Measurements from ENCODE around the gene COL6A2. TPM values are rescaled to one million over a fixed set of nuclear protein-coding genes. Genes with fewer than 3 reads are reported as not detected.
"Not testable (repeated sequence)": the region's sequence is repeated elsewhere in the genome, so short reads cannot be mapped to it uniquely, and the experiment has no call there.

The COL6A2 gene
- total RNA-seq, 2 donors from 2014 or later: 3.3 to 10.1 TPM

- H3K27ac Mint-ChIP-seq: no peak overlapping the region
- peaks cover 32% of the 10 kb centered on the region for H3K27me3 Mint-ChIP-seq
- H3K36me3 Mint-ChIP-seq (ENCODE audit: low read depth): no peaks in the 10 kb centered on the region
- ATAC-seq (replicated peaks): no peak
- peaks cover 4% of the 10 kb centered on the region for H3K4me1 Mint-ChIP-seq
- no peak overlapping the region for H3K4me3 Mint-ChIP-seq
- peaks cover 13% of the 10 kb centered on the region for H3K9me3 Mint-ChIP-seq
Measured at GRCh38 chr21:46104104-46104503, 6.2 kb downstream of the COL6A2 start.

- not testable (repeated sequence) for H3K4me1 Mint-ChIP-seq; H3K27ac Mint-ChIP-seq; ATAC-seq (replicated peaks); H3K36me3 Mint-ChIP-seq (ENCODE audit: low read depth); H3K4me3 Mint-ChIP-seq
- Mint-ChIP-seq H3K27me3 (peaks cover 19% of the 10 kb centered on the region), H3K9me3 (peaks cover 11% of the 10 kb centered on the region)
Measured at GRCh38 chr21:46107376-46107775, 9.5 kb downstream of the COL6A2 start.

DNA sequence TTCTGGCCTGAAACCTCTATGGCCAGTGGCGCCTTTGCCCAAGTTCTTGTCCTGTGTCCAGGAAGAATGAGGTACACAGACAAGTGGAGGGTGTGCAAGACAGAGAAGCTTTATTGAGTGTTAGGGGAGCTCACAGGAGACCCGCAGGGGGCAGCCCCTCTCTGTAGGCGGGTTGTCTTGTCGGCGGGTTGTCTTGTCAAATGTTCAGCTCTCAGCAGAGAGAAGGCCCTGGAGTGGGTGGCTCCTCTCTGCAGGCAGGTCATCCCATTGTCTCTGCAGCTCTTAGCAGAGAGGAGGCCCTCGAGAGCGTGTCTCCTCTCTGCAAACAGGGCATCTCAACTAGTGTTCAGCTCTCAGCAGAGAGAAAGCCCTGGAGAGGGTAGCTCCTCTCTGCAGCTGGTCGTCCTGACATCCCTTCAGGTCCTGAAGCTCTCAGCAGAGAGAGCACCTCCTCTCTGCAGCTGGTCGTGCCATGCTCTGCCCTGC lies 11.0 kb downstream of the COL6A2 start:
- ATAC-seq (replicated peaks): no peak
- H3K36me3 Mint-ChIP-seq (ENCODE audit: low read depth): no peaks in the 10 kb centered on the region
- no peaks in the 10 kb centered on the region for H3K4me1 Mint-ChIP-seq
- H3K27ac Mint-ChIP-seq: no peak overlapping the region
- peaks cover 6% of the 10 kb centered on the region for H3K9me3 Mint-ChIP-seq
- peaks cover 7% of the 10 kb centered on the region for H3K27me3 Mint-ChIP-seq
- no peak overlapping the region for H3K4me3 Mint-ChIP-seq

GRCh38 chr21:46109313-46110221 lies 11.7 kb downstream of the COL6A2 start:
- Mint-ChIP-seq H3K36me3 (ENCODE audit: low read depth) (no peaks in the 10 kb centered on the region), H3K4me3 (no peak overlapping the region), H3K27me3 (peaks cover under 1% of the 10 kb centered on the region), H3K27ac (no peak overlapping the region), H3K4me1 (no peaks in the 10 kb centered on the region), H3K9me3 (peaks cover 6% of the 10 kb centered on the region)
- ATAC-seq (replicated peaks): no peak

DNA sequence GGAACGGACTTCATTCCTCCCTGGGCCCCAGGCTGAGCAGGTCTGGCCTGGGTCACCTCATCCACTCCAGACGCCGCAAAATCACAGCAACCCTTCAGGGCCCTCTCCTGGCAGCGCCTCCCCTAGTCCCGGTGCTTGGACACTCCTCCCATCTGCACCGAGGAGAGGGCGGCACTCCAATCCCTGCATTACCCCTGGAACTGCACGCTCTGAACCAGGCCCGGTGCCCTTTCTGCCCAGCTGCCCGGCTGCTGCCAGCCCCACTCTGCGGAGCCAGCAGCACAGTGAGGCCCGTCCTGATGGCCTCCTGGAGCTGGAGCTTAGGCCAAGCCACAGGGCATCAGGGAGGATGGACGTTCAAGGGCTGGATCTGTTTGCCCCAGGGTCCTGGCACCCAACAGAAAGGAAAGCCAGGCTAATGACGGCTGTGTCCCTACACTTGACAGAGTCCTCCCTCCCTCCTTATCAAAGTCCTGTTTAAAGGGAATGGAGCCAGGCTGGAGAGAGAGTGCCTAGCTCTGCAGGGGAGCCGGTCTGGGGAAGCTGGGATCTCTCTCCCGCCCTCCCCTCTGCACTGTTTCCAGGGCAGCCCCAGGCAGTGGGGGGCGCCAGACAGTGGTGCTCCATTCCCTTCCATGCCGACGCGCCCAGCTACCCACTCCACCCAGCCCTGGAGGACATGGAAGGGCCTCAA lies 12.7 kb downstream of the COL6A2 start:
- no peak for ATAC-seq (replicated peaks)
- H3K36me3 Mint-ChIP-seq (ENCODE audit: low read depth): no peaks in the 10 kb centered on the region
- no peaks in the 10 kb centered on the region for H3K27me3 Mint-ChIP-seq
- H3K4me3 Mint-ChIP-seq: no peak overlapping the region
- no peak overlapping the region for H3K27ac Mint-ChIP-seq
- H3K4me1 Mint-ChIP-seq: no peaks in the 10 kb centered on the region
- H3K9me3 Mint-ChIP-seq: peaks cover 6% of the 10 kb centered on the region

GRCh38 chr21:46111193-46111571 lies 13.3 kb downstream of the COL6A2 start:
- Mint-ChIP-seq H3K27me3 (no peaks in the 10 kb centered on the region), H3K27ac (no peak overlapping the region), H3K36me3 (ENCODE audit: low read depth) (no peaks in the 10 kb centered on the region), H3K9me3 (peaks cover 6% of the 10 kb centered on the region), H3K4me3 (no peak overlapping the region), H3K4me1 (no peaks in the 10 kb centered on the region)
- no peak for ATAC-seq (replicated peaks)

DNA sequence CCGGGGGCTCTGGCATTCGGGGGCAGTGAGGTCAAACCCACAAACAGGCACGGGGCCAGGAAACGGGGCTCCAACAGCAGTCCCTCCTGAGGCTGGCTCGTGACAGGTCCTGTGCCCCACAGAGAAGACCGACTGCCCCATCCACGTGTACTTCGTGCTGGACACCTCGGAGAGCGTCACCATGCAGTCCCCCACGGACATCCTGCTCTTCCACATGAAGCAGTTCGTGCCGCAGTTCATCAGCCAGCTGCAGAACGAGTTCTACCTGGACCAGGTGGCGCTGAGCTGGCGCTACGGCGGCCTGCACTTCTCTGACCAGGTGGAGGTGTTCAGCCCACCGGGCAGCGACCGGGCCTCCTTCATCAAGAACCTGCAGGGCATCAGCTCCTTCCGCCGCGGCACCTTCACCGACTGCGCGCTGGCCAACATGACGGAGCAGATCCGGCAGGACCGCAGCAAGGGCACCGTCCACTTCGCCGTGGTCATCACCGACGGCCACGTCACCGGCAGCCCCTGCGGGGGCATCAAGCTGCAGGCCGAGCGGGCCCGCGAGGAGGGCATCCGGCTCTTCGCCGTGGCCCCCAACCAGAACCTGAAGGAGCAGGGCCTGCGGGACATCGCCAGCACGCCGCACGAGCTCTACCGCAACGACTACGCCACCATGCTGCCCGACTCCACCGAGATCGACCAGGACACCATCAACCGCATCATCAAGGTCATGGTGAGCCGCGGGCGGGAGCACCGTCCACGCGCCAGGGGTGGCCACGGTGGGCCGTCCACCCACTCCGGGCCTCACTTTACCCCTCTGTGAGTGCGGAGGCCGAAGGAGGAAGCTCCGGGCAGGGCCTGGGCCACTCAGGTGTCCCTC lies 14.2 kb downstream of the COL6A2 start:
- H3K9me3 Mint-ChIP-seq: peaks cover 6% of the 10 kb centered on the region
- H3K27ac Mint-ChIP-seq: no peak overlapping the region
- no peak overlapping the region for H3K4me3 Mint-ChIP-seq
- H3K4me1 Mint-ChIP-seq: no peaks in the 10 kb centered on the region
- H3K27me3 Mint-ChIP-seq: no peaks in the 10 kb centered on the region
- ATAC-seq (replicated peaks): no peak
- H3K36me3 Mint-ChIP-seq (ENCODE audit: low read depth): no peaks in the 10 kb centered on the region

GRCh38 chr21:46112725-46113215 lies 14.9 kb downstream of the COL6A2 start:
- Mint-ChIP-seq H3K27ac (no peak overlapping the region), H3K36me3 (ENCODE audit: low read depth) (no peaks in the 10 kb centered on the region), H3K4me1 (no peaks in the 10 kb centered on the region), H3K9me3 (peaks cover under 1% of the 10 kb centered on the region), H3K4me3 (no peak overlapping the region), H3K27me3 (no peaks in the 10 kb centered on the region)
- no peak for ATAC-seq (replicated peaks)

- Mint-ChIP-seq H3K4me1 (no peaks in the 10 kb centered on the region), H3K36me3 (ENCODE audit: low read depth) (no peaks in the 10 kb centered on the region), H3K4me3 (no peak overlapping the region), H3K27ac (no peak overlapping the region), H3K9me3 (no peaks in the 10 kb centered on the region), H3K27me3 (no peaks in the 10 kb centered on the region)
- no peak for ATAC-seq (replicated peaks)
Measured at GRCh38 chr21:46113497-46114176, 15.7 kb downstream of the COL6A2 start.

DNA sequence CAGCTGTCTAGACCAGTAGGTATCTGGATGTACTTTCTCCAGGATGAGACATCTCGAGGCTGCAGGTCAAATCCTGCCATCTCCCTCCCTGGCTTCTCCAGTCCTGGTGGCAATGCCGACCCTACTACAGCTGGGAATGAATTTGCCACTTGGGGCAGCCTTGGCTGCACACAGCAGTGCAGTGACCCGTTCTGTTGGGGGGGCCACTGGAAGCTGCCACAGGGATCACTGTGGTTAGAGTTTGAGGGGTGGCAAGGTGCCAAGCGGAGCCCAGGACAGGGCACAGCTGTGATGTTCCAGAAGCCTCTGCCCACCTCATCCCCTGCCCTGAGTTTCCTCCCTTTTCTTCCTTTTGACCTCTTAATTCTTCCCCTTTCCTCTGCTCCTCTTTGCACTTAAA lies 17.1 kb downstream of the COL6A2 start:
- H3K4me1 Mint-ChIP-seq: no peaks in the 10 kb centered on the region
- H3K36me3 Mint-ChIP-seq (ENCODE audit: low read depth): no peaks in the 10 kb centered on the region

DNA sequence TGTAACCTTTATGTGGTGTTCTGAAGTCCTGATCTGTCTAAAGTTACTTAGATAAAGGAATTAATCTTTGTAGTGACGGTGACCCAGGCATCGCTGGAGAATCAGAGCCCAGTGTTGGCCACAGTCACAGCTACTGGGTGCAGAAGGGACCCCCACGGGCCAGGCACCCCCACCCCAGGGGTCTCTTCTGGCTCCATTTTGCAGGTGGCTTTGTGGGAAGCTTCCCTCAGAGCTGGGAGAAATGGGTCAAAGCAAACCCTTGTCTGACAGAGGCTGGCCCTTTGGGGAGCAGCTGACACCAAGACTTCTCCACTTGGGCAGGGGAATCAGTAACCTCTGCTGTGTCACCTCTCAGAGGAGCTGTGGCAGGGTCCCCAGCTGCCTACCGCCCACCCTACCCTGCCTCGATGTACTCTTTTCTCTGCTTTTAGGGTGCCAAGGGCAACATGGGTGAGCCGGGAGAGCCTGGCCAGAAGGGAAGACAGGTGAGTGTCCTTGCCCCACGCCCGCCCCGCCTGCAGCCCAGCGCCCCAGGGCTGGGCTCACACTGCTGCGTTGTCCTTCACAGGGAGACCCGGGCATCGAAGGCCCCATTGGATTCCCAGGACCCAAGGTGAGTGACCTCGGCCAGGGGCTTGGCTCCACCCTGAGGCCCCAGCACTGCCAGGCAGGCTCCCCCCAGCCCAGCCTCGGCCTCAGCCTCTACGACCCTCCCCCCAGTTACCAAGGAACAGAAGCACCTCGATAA lies 17.7 kb downstream of the COL6A2 start:
- no peaks in the 10 kb centered on the region for H3K36me3 Mint-ChIP-seq (ENCODE audit: low read depth)
- no peak overlapping the region for H3K4me3 Mint-ChIP-seq
- no peaks in the 10 kb centered on the region for H3K27me3 Mint-ChIP-seq
- no peak for ATAC-seq (replicated peaks)
- H3K9me3 Mint-ChIP-seq: no peaks in the 10 kb centered on the region
- no peaks in the 10 kb centered on the region for H3K4me1 Mint-ChIP-seq
- no peak overlapping the region for H3K27ac Mint-ChIP-seq

More for the DNA sequence above, 17.1 kb downstream of the COL6A2 start:
- H3K9me3 Mint-ChIP-seq: no peaks in the 10 kb centered on the region
- no peaks in the 10 kb centered on the region for H3K27me3 Mint-ChIP-seq
- no peak overlapping the region for H3K4me3 Mint-ChIP-seq
- ATAC-seq (replicated peaks): no peak
- no peak overlapping the region for H3K27ac Mint-ChIP-seq

DNA sequence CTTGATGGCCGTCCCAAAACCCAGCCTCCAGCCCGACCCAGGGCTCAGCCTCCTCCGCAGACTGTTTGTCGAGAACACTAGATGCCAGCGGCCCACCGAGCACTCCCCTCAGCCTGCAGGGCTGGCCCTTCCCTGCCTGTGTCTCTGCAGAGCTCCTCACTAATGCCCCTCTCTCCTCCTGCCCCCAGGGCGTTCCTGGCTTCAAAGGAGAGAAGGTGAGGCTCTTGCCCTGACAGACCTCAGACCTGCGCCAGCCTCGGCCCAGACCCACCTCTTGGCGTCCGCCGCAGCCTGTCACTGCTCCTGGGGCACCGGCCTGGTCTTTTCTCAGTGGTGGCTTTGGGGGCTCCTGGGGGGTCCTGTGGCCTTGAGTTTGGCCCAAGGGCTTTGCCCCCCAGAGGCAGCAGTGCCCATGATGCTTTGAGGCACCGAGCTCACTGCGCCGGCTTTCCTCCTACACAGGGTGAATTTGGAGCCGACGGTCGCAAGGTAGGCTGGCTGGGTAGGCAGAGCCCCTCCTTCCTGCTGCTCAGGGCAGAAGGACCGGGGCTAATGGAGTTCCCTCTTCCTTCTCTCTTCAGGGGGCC lies 18.4 kb downstream of the COL6A2 start:
- Mint-ChIP-seq H3K4me3 (no peak overlapping the region), H3K27ac (no peak overlapping the region), H3K27me3 (no peaks in the 10 kb centered on the region), H3K9me3 (no peaks in the 10 kb centered on the region), H3K4me1 (no peaks in the 10 kb centered on the region), H3K36me3 (ENCODE audit: low read depth) (no peaks in the 10 kb centered on the region)
- no peak for ATAC-seq (replicated peaks)
